Chondrocyte (in vitro differentiated cells): ENCODE results near the gene ISX. TPM values are rescaled to one million over a fixed set of nuclear protein-coding genes. Genes with fewer than 3 reads are reported as not detected.

Experiments used
- DNase-seq: peaks from one replicate; pipeline ENCODE4 v3.0.0; 2021; ENCODE audit warnings: mixed read lengths, low spot score
- H3K27ac Mint-ChIP-seq: one replicate; pipeline ENCODE4 v1.8.0; 2021; ENCODE audit warnings: mild to moderate bottlenecking, moderate library complexity, mixed read lengths; ENCODE audit not compliant: unreplicated experiment
- H3K27me3 Mint-ChIP-seq: 2 replicates; pipeline ENCODE4 v1.8.0; 2021; ENCODE audit warnings: low read depth, mixed read lengths
- H3K36me3 Mint-ChIP-seq: 2 replicates; pipeline ENCODE4 v1.8.0; 2021; ENCODE audit warnings: low read depth, mixed read lengths
- H3K4me1 Mint-ChIP-seq: 2 replicates; pipeline ENCODE4 v1.8.0; 2021; ENCODE audit warnings: low read depth, mild to moderate bottlenecking, mixed read lengths
- H3K4me3 Mint-ChIP-seq: one replicate; pipeline ENCODE4 v1.8.0; 2021; ENCODE audit warnings: mild to moderate bottlenecking, moderate library complexity, mixed read lengths; ENCODE audit not compliant: unreplicated experiment
- H3K9me3 Mint-ChIP-seq: 2 replicates; pipeline ENCODE4 v1.8.0; 2021; ENCODE audit warnings: low read depth, mixed read lengths
- CTCF ChIP-seq: fragments of 200-600 bp; sonication (generic); IDR thresholded peaks from 2 replicates; pipeline ENCODE4 v1.5.0; 2021; ENCODE audit warnings: antibody characterized with exemption, mild to moderate bottlenecking, moderate library complexity
- total RNA-seq: library from RNA; stranded (reverse); gene quantifications from 3 replicates; pipeline ENCODE4 v1.2.1, GENCODE V29; 2021

ISX gene
- total RNA-seq, 1 donor from 2014 or later, result not detected

GRCh38 chr22:35059632-35060031, 6.3 kb upstream of the ISX start:
- no peak overlapping the region for H3K4me3 Mint-ChIP-seq
- no peaks in the 10 kb centered on the region for H3K36me3 Mint-ChIP-seq
- no peak for TF ChIP-seq CTCF
- DNase-seq, result no peak
- H3K27ac Mint-ChIP-seq, result no peak overlapping the region
- H3K9me3 Mint-ChIP-seq, result peaks cover 16% of the 10 kb centered on the region
- H3K27me3 Mint-ChIP-seq, result peaks cover 5% of the 10 kb centered on the region
- no peaks in the 10 kb centered on the region for H3K4me1 Mint-ChIP-seq

GRCh38 chr22:35064664-35065063, 1.3 kb upstream of the ISX start:
- Mint-ChIP-seq H3K4me1 (no peaks in the 10 kb centered on the region), H3K27me3 (peaks cover 12% of the 10 kb centered on the region), H3K27ac (no peak overlapping the region), H3K36me3 (no peaks in the 10 kb centered on the region), H3K4me3 (no peak overlapping the region), H3K9me3 (peaks cover 2% of the 10 kb centered on the region)
- no peak for TF ChIP-seq CTCF
- no peak for DNase-seq

GRCh38 chr22:35065183-35065582, 775 bp upstream of the ISX start:
- Mint-ChIP-seq H3K27ac (no peak overlapping the region), H3K4me1 (no peaks in the 10 kb centered on the region), H3K9me3 (no peaks in the 10 kb centered on the region), H3K27me3 (peaks cover 12% of the 10 kb centered on the region), H3K36me3 (no peaks in the 10 kb centered on the region), H3K4me3 (no peak overlapping the region)
- DNase-seq, result no peak
- TF ChIP-seq CTCF, result no peak

GRCh38 chr22:35066768-35067167, 810 bp downstream of the ISX start:
- Mint-ChIP-seq H3K27me3 (peaks cover 12% of the 10 kb centered on the region), H3K4me1 (no peaks in the 10 kb centered on the region), H3K27ac (no peak overlapping the region), H3K4me3 (no peak overlapping the region), H3K9me3 (no peaks in the 10 kb centered on the region), H3K36me3 (no peaks in the 10 kb centered on the region)
- TF ChIP-seq CTCF, result no peak
- no peak for DNase-seq

- no peak for DNase-seq
- Mint-ChIP-seq H3K4me3 (no peak overlapping the region), H3K4me1 (no peaks in the 10 kb centered on the region), H3K36me3 (no peaks in the 10 kb centered on the region), H3K27ac (no peak overlapping the region), H3K27me3 (peaks cover 10% of the 10 kb centered on the region), H3K9me3 (no peaks in the 10 kb centered on the region)
- no peak for TF ChIP-seq CTCF
Measured at GRCh38 chr22:35069541-35069940, 3.6 kb downstream of the ISX start.
